HUDEP-2 (cell line): Measurements from ENCODE around the gene NPAS3.

ENCODE experiments used
- DNase-seq, 76 experiments: peaks; one replicate each; lab custom pipeline; 2025; ENCODE audit not compliant: unreplicated experiment in 76 of 76; lab: John Stamatoyannopoulos, UW

The NPAS3 gene

GRCh38 chr14:33237115-33237740 is 298.5 kb downstream of the NPAS3 start:
- DNase-seq: no peak

- no peak for DNase-seq
Measured at GRCh38 chr14:33239465-33239864, 300.8 kb downstream of the NPAS3 start.

- DNase-seq: no peak
Measured at GRCh38 chr14:33240466-33240865, 301.8 kb downstream of the NPAS3 start.

GRCh38 chr14:33241331-33241730 is 302.7 kb downstream of the NPAS3 start:
- DNase-seq: no peak

- DNase-seq: no peak
Measured at GRCh38 chr14:33249233-33249820, 310.6 kb downstream of the NPAS3 start.

GRCh38 chr14:33250963-33251362 is 312.3 kb downstream of the NPAS3 start:
- no peak for DNase-seq

GRCh38 chr14:33254342-33254741 is 315.7 kb downstream of the NPAS3 start:
- no peak for DNase-seq

- DNase-seq: no peak
Measured at GRCh38 chr14:33254861-33255395, 316.2 kb downstream of the NPAS3 start.

- no peak for DNase-seq
Measured at GRCh38 chr14:33257796-33258195, 319.1 kb downstream of the NPAS3 start.

GRCh38 chr14:33259764-33260163 is 321.1 kb downstream of the NPAS3 start:
- DNase-seq: no peak

- DNase-seq: no peak
Measured at GRCh38 chr14:33271216-33271615, 332.5 kb downstream of the NPAS3 start.

- DNase-seq: no peak
Measured at GRCh38 chr14:33271891-33272290, 333.2 kb downstream of the NPAS3 start.

GRCh38 chr14:33273978-33274377 is 335.3 kb downstream of the NPAS3 start:
- no peak for DNase-seq

- no peak for DNase-seq
Measured at GRCh38 chr14:33275879-33276278, 337.2 kb downstream of the NPAS3 start.

GRCh38 chr14:33279865-33280264 is 341.2 kb downstream of the NPAS3 start:
- no peak for DNase-seq

GRCh38 chr14:33280646-33281045 is 342.0 kb downstream of the NPAS3 start:
- no peak for DNase-seq

- DNase-seq: no peak
Measured at GRCh38 chr14:33282331-33283230, 343.9 kb downstream of the NPAS3 start.

GRCh38 chr14:33285902-33286700 is 347.4 kb downstream of the NPAS3 start:
- DNase-seq: no peak

GRCh38 chr14:33287189-33287588 is 348.5 kb downstream of the NPAS3 start:
- no peak for DNase-seq

- no peak for DNase-seq
Measured at GRCh38 chr14:33290641-33291040, 352.0 kb downstream of the NPAS3 start.
